IMR-90 (cell line): ENCODE measurements around the gene RIMBP2.

Experiments used
- BHLHE40 ChIP-seq: fragments of 150-350 bp; IDR thresholded peaks from 2 replicates; pipeline ENCODE4 v1.6.1; 2016; ENCODE audit warnings: mild to moderate bottlenecking, low read depth, low read length
- CHD1 ChIP-seq: IDR thresholded peaks from 2 replicates; pipeline ENCODE4 v1.6.1; 2012; ENCODE audit warnings: low read depth, low read length, improper control_type of control experiment
- CTCF ChIP-seq: conservative IDR thresholded peaks from 2 replicates; pipeline ENCODE4 v1.5.1; 2012; ENCODE audit warnings: mild to moderate bottlenecking, low read depth, low read length, improper control_type of control experiment
- ELK1 ChIP-seq: fragments of 150-350 bp; IDR thresholded peaks from 2 replicates; pipeline ENCODE4 v1.6.1; 2016; ENCODE audit warnings: low read depth, mild to moderate bottlenecking, low read length, moderate library complexity, borderline replicate concordance
- MAZ ChIP-seq: IDR thresholded peaks from 2 replicates; pipeline ENCODE4 v1.6.1; 2012; ENCODE audit warnings: low read depth, mild to moderate bottlenecking, low read length, improper control_type of control experiment, moderate library complexity, borderline replicate concordance
- MXI1 ChIP-seq: IDR thresholded peaks from 2 replicates; pipeline ENCODE4 v1.6.1; 2012; ENCODE audit warnings: low read depth, mild to moderate bottlenecking, low read length, moderate library complexity, borderline replicate concordance
- NFE2L2 ChIP-seq: fragments of 150-350 bp; IDR thresholded peaks from 2 replicates; pipeline ENCODE4 v1.6.1; 2016; ENCODE audit warnings: low read depth, mild to moderate bottlenecking, low read length
- POLR2A ChIP-seq: IDR thresholded peaks from 2 replicates; pipeline ENCODE4 v1.6.1; 2012; ENCODE audit warnings: mild to moderate bottlenecking, low read depth, low read length
- RAD21 ChIP-seq: IDR thresholded peaks from 2 replicates; pipeline ENCODE4 v1.6.1; 2012; ENCODE audit warnings: low read length, improper control_type of control experiment
- RCOR1 ChIP-seq: IDR thresholded peaks from 2 replicates; pipeline ENCODE4 v1.6.1; 2012; ENCODE audit warnings: mild to moderate bottlenecking, low read length, improper control_type of control experiment; ENCODE audit not compliant: insufficient replicate concordance
- RFX5 ChIP-seq: IDR thresholded peaks from 2 replicates; pipeline ENCODE4 v1.8.0; 2012; ENCODE audit warnings: low read depth, mild to moderate bottlenecking, low read length, moderate library complexity
- SMC3 ChIP-seq: fragments of 150-350 bp; IDR thresholded peaks from 2 replicates; pipeline ENCODE4 v1.6.1; 2016; ENCODE audit warnings: low read depth, mild to moderate bottlenecking, antibody characterized with exemption, low read length, moderate library complexity
- USF2 ChIP-seq: fragments of 150-350 bp; IDR thresholded peaks from 2 replicates; pipeline ENCODE4 v1.6.1; 2017; ENCODE audit warnings: mild to moderate bottlenecking, antibody characterized with exemption, low read length, low read depth

GRCh38 chr12:130549361-130549760 lies 166.7 kb downstream of the RIMBP2 start:
- TF ChIP-seq RFX5 (no peak), ELK1 (no peak), MAZ (no peak), CTCF (no peak), POLR2A (no peak), BHLHE40 (no peak), RAD21 (no peak), CHD1 (no peak), MXI1 (no peak), SMC3 (no peak), RCOR1 (no peak), NFE2L2 (no peak), USF2 (no peak)
